Ishikawa (cell line): ENCODE results near the gene BAAT.

Experiments
- CEBPB ChIP-seq: IDR thresholded peaks from 2 replicates; pipeline ENCODE4 v1.6.1; 2012
- CREB1 ChIP-seq: IDR thresholded peaks from 2 replicates; pipeline ENCODE4 v1.6.1; 2012; ENCODE audit warnings: low read depth
- EGR1 ChIP-seq: IDR thresholded peaks from 2 replicates; pipeline ENCODE4 v1.6.1; 2012
- EP300 ChIP-seq: IDR thresholded peaks from 2 replicates; pipeline ENCODE4 v1.6.1; 2012; ENCODE audit warnings: borderline replicate concordance
- FOXM1 ChIP-seq: IDR thresholded peaks from 2 replicates; pipeline ENCODE4 v1.6.1; 2012; ENCODE audit warnings: low read depth, borderline replicate concordance
- NFIC ChIP-seq: IDR thresholded peaks from 2 replicates; pipeline ENCODE4 v1.6.1; 2012
- RAD21 ChIP-seq: IDR thresholded peaks from 2 replicates; pipeline ENCODE4 v1.6.1; 2012; ENCODE audit warnings: low read depth
- TAF1 ChIP-seq: IDR thresholded peaks from 2 replicates; pipeline ENCODE4 v1.6.1; 2012; ENCODE audit warnings: low read depth, mild to moderate bottlenecking
- TCF12 ChIP-seq: IDR thresholded peaks from 2 replicates; pipeline ENCODE4 v1.6.1; 2012; ENCODE audit warnings: low read depth
- TEAD4 ChIP-seq: IDR thresholded peaks from 2 replicates; pipeline ENCODE4 v1.6.1; 2012
- USF1 ChIP-seq: IDR thresholded peaks from 2 replicates; pipeline ENCODE4 v1.6.1; 2012
- YY1 ChIP-seq: IDR thresholded peaks from 2 replicates; pipeline ENCODE4 v1.6.1; 2012; ENCODE audit warnings: low read depth
- ZBTB7A ChIP-seq: IDR thresholded peaks from 2 replicates; pipeline ENCODE4 v1.6.1; 2012; ENCODE audit warnings: low read depth
- TF ChIP-seq, protein P1 (sequence below): IDR thresholded peaks from 2 replicates; pipeline ENCODE4 v1.6.1; 2012
- TF ChIP-seq, protein P2 (sequence below): IDR thresholded peaks from 2 replicates; pipeline ENCODE4 v1.6.1; 2012; ENCODE audit warnings: low read depth, mild to moderate bottlenecking

Gene BAAT

GRCh38 chr9:101324245-101324804 is 60.5 kb downstream of the BAAT start:
- no peak for TF ChIP-seq TEAD4
- no peak for TF ChIP-seq YY1
- TF ChIP-seq EGR1: no peak
- no peak for TF ChIP-seq EP300
- TF ChIP-seq USF1: no peak
- no peak for TF ChIP-seq RAD21
- no peak for TF ChIP-seq TCF12
- no peak for TF ChIP-seq CEBPB
- TF ChIP-seq ZBTB7A: no peak
- TF ChIP-seq TAF1: no peak
- no peak for TF ChIP-seq FOXM1
- TF ChIP-seq CREB1: no peak
- TF ChIP-seq, protein P1, sequence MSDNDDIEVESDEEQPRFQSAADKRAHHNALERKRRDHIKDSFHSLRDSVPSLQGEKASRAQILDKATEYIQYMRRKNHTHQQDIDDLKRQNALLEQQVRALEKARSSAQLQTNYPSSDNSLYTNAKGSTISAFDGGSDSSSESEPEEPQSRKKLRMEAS: no peak
- TF ChIP-seq, protein P2, sequence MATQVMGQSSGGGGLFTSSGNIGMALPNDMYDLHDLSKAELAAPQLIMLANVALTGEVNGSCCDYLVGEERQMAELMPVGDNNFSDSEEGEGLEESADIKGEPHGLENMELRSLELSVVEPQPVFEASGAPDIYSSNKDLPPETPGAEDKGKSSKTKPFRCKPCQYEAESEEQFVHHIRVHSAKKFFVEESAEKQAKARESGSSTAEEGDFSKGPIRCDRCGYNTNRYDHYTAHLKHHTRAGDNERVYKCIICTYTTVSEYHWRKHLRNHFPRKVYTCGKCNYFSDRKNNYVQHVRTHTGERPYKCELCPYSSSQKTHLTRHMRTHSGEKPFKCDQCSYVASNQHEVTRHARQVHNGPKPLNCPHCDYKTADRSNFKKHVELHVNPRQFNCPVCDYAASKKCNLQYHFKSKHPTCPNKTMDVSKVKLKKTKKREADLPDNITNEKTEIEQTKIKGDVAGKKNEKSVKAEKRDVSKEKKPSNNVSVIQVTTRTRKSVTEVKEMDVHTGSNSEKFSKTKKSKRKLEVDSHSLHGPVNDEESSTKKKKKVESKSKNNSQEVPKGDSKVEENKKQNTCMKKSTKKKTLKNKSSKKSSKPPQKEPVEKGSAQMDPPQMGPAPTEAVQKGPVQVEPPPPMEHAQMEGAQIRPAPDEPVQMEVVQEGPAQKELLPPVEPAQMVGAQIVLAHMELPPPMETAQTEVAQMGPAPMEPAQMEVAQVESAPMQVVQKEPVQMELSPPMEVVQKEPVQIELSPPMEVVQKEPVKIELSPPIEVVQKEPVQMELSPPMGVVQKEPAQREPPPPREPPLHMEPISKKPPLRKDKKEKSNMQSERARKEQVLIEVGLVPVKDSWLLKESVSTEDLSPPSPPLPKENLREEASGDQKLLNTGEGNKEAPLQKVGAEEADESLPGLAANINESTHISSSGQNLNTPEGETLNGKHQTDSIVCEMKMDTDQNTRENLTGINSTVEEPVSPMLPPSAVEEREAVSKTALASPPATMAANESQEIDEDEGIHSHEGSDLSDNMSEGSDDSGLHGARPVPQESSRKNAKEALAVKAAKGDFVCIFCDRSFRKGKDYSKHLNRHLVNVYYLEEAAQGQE: no peak
- TF ChIP-seq NFIC: no peak

DNA sequence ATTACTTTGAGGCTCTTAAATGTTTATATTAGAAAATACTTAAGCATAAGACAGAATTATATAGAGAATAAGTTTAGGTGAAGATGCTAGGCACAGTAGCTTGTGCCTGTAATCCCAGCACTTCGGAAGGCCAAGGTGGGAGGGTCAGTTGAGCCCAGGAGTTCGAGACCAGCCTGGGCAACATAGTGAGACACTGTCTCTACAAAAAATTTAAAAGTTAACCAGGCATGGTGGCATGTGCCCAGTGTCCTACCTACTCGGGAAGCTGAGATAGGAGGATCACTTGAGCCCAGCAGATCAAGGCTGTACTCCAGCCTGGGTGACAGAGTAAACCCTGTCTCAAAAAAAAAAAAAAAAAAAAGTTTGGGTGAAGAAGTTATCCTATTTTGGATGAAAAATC is 61.7 kb downstream of the BAAT start:
- TF ChIP-seq TAF1: no peak
- TF ChIP-seq EP300: no peak
- TF ChIP-seq, protein P1: no peak
- TF ChIP-seq ZBTB7A: no peak
- no peak for TF ChIP-seq TCF12
- TF ChIP-seq RAD21: no peak
- no peak for TF ChIP-seq NFIC
- TF ChIP-seq TEAD4: no peak
- no peak for TF ChIP-seq USF1
- TF ChIP-seq, protein P2: no peak
- TF ChIP-seq EGR1: no peak
- no peak for TF ChIP-seq FOXM1
- TF ChIP-seq CREB1: no peak
- TF ChIP-seq YY1: no peak
- no peak for TF ChIP-seq CEBPB

GRCh38 chr9:101317735-101318134 is 67.1 kb downstream of the BAAT start:
- TF ChIP-seq, protein P2: no peak
- TF ChIP-seq EP300 (no peak), USF1 (no peak), TAF1 (no peak)

- TF ChIP-seq USF1 (no peak), YY1 (no peak), TCF12 (no peak), NFIC (no peak), TEAD4 (no peak), FOXM1 (no peak), RAD21 (no peak), TAF1 (no peak), EP300 (no peak), ZBTB7A (no peak), CEBPB (no peak), CREB1 (no peak)
- TF ChIP-seq, protein P2: no peak
Observed at GRCh38 chr9:101315112-101315450, 69.7 kb downstream of the BAAT start.
